ENCODE results near the gene PPP3CA. TPM values are rescaled to one million over a fixed set of nuclear protein-coding genes. Genes with fewer than 3 reads are reported as not detected.

PPP3CA gene
- total RNA-seq, 1 experiment from 2014 or later, result 133 TPM

DNA sequence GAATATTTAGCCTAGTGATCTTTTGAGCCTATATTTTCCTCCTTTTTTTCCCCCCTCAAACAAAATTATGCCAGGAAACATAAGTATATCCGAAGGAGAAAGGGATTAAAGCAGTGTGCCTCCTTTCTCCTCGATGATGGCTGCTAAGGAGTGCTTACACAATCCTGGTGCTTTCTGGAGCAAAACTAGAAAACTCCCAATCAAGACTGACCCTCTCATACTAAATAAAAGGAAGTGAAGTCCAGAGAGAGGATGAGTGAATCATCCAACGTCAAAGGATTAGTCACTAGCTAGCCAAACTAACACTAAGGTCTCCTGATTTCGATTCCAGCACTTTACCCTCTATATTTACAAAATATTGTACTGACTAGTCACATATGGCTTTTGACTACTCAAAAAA lies 146.8 kb downstream of the PPP3CA start:
- ATAC-seq (peak; percentile 85), DNase-seq (ENCODE audit: low read depth, low spot score) (peak; percentile 86)
- Histone ChIP-seq H3K9me2 (ENCODE audit: insufficient read depth) (no peaks in the 10 kb centered on the region), H4K20me1 (ENCODE audit: insufficient read depth) (no peaks in the 10 kb centered on the region), H3K36me3 (ENCODE audit: control insufficient read depth in 1 of 2, insufficient read depth in 2 of 2, low read length in 2 of 2) (peaks cover 0 to 3% of the 10 kb centered on the region in 2 experiments; a peak in 2 of 4 replicates), H3K79me2 (ENCODE audit: insufficient read depth, low read length) (peaks cover 82% of the 10 kb centered on the region), H3K27ac (ENCODE audit: low read depth, low read length) (peak overlapping the region; percentile 52; the same call in 1 of the 2 replicates), H3K4me1 (ENCODE audit: control insufficient read depth in 1 of 2, insufficient read depth in 2 of 2, low read length in 2 of 2) (peaks cover 35 to 44% of the 10 kb centered on the region in 2 experiments), H3K4me3 (replicated peaks in 1 of 2; ENCODE audit: low read depth in 1 of 2, low read length in 2 of 2) (peak overlapping the region in 1 of 2 experiments; percentile 41; a peak in 2 of 4 replicates), H3K9me3 (ENCODE audit: control insufficient read depth in 1 of 2, insufficient read depth in 1 of 2, low read depth in 1 of 2, low read length in 2 of 2) (no peaks in the 10 kb centered on the region), H3K4me2 (ENCODE audit: low read length) (peak overlapping the region; percentile 73), H3K27me3 (ENCODE audit: insufficient read depth, low read length) (no peaks in the 10 kb centered on the region), H3K9ac (ENCODE audit: low read length) (peak overlapping the region; percentile 51), H2AFZ (ENCODE audit: low read depth, low read length, poor library complexity, severe bottlenecking) (no peak overlapping the region)
- BruUV-seq (replicated peaks), result no TSS peak
- POLR2A ChIA-PET, result no interaction called here
- CTCF ChIA-PET, result no interaction called here
- intact Hi-C loops (cut with micrococcal nuclease), result no loop called here
- RAD21 ChIA-PET (ENCODE audit: low non-redundant PET in 1 of 2, low total read pairs in 2 of 2, uncharacterized antibody in 2 of 2, unreplicated experiment in 2 of 2), result no interaction called here
- no peak; the same call in 1 of the 2 replicates for TF ChIP-seq SIN3A (IDR thresholded peaks at IDR 0.05; ENCODE audit: low read depth)
- TF ChIP-seq, protein P1, sequence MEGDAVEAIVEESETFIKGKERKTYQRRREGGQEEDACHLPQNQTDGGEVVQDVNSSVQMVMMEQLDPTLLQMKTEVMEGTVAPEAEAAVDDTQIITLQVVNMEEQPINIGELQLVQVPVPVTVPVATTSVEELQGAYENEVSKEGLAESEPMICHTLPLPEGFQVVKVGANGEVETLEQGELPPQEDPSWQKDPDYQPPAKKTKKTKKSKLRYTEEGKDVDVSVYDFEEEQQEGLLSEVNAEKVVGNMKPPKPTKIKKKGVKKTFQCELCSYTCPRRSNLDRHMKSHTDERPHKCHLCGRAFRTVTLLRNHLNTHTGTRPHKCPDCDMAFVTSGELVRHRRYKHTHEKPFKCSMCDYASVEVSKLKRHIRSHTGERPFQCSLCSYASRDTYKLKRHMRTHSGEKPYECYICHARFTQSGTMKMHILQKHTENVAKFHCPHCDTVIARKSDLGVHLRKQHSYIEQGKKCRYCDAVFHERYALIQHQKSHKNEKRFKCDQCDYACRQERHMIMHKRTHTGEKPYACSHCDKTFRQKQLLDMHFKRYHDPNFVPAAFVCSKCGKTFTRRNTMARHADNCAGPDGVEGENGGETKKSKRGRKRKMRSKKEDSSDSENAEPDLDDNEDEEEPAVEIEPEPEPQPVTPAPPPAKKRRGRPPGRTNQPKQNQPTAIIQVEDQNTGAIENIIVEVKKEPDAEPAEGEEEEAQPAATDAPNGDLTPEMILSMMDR (IDR thresholded peaks at IDR 0.05 in 2 of 3, conservative IDR thresholded peaks at IDR 0.05 in 1 of 3; ENCODE audit: borderline replicate concordance in 1 of 3, insufficient read depth in 1 of 3, low read depth in 2 of 3, low read length in 2 of 3), result no peak
- no peak for TF ChIP-seq POLR2A (IDR thresholded peaks at IDR 0.05; ENCODE audit: borderline replicate concordance, extremely low read depth, insufficient read depth, insufficient read length)
- no peak for TF ChIP-seq EZH2 (IDR thresholded peaks at IDR 0.05)
- peak; percentile 49; the same call in 1 of the 2 replicates for TF ChIP-seq CBX3 (IDR thresholded peaks at IDR 0.05; ENCODE audit: low read depth)
- TF ChIP-seq POLR2AphosphoS5 (IDR thresholded peaks at IDR 0.05; ENCODE audit: low read depth, low read length), result peak; percentile 64
- TF ChIP-seq TCF7L2 (IDR thresholded peaks at IDR 0.05; ENCODE audit: borderline replicate concordance, extremely low read depth, insufficient read depth, insufficient read length), result no peak
- TF ChIP-seq JUND (IDR thresholded peaks at IDR 0.05), result peak; percentile 89
- TF ChIP-seq ZNF274 (IDR thresholded peaks at IDR 0.05; ENCODE audit: low read depth, low read length), result no peak
- peak; percentile 93 for TF ChIP-seq FOSL1 (IDR thresholded peaks at IDR 0.05; ENCODE audit: low read depth)
- TF ChIP-seq, protein P2, sequence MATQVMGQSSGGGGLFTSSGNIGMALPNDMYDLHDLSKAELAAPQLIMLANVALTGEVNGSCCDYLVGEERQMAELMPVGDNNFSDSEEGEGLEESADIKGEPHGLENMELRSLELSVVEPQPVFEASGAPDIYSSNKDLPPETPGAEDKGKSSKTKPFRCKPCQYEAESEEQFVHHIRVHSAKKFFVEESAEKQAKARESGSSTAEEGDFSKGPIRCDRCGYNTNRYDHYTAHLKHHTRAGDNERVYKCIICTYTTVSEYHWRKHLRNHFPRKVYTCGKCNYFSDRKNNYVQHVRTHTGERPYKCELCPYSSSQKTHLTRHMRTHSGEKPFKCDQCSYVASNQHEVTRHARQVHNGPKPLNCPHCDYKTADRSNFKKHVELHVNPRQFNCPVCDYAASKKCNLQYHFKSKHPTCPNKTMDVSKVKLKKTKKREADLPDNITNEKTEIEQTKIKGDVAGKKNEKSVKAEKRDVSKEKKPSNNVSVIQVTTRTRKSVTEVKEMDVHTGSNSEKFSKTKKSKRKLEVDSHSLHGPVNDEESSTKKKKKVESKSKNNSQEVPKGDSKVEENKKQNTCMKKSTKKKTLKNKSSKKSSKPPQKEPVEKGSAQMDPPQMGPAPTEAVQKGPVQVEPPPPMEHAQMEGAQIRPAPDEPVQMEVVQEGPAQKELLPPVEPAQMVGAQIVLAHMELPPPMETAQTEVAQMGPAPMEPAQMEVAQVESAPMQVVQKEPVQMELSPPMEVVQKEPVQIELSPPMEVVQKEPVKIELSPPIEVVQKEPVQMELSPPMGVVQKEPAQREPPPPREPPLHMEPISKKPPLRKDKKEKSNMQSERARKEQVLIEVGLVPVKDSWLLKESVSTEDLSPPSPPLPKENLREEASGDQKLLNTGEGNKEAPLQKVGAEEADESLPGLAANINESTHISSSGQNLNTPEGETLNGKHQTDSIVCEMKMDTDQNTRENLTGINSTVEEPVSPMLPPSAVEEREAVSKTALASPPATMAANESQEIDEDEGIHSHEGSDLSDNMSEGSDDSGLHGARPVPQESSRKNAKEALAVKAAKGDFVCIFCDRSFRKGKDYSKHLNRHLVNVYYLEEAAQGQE (IDR thresholded peaks at IDR 0.05; ENCODE audit: low read depth), result no peak
- TF ChIP-seq, protein P3, sequence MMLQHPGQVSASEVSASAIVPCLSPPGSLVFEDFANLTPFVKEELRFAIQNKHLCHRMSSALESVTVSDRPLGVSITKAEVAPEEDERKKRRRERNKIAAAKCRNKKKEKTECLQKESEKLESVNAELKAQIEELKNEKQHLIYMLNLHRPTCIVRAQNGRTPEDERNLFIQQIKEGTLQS (IDR thresholded peaks at IDR 0.05), result no peak
- no peak for TF ChIP-seq ZFX (IDR thresholded peaks at IDR 0.05)
- TF ChIP-seq CEBPB (IDR thresholded peaks at IDR 0.05; ENCODE audit: low read depth), result peak; percentile 90
- peak; percentile 77 for TF ChIP-seq SP1 (IDR thresholded peaks at IDR 0.05; ENCODE audit: low read depth)
- TF ChIP-seq, protein P4, sequence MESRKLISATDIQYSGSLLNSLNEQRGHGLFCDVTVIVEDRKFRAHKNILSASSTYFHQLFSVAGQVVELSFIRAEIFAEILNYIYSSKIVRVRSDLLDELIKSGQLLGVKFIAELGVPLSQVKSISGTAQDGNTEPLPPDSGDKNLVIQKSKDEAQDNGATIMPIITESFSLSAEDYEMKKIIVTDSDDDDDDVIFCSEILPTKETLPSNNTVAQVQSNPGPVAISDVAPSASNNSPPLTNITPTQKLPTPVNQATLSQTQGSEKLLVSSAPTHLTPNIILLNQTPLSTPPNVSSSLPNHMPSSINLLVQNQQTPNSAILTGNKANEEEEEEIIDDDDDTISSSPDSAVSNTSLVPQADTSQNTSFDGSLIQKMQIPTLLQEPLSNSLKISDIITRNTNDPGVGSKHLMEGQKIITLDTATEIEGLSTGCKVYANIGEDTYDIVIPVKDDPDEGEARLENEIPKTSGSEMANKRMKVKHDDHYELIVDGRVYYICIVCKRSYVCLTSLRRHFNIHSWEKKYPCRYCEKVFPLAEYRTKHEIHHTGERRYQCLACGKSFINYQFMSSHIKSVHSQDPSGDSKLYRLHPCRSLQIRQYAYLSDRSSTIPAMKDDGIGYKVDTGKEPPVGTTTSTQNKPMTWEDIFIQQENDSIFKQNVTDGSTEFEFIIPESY (IDR thresholded peaks at IDR 0.05; ENCODE audit: extremely low read depth, insufficient replicate concordance, low read length), result peak; percentile 11
- peak; percentile 45 for TF ChIP-seq YY1 (IDR thresholded peaks at IDR 0.05; ENCODE audit: extremely low read depth, insufficient replicate concordance, low read depth, low read length)
- no peak for TF ChIP-seq EZH2phosphoT487 (IDR thresholded peaks at IDR 0.05; ENCODE audit: borderline replicate concordance)
- no peak for TF ChIP-seq ELF1 (IDR thresholded peaks at IDR 0.05; ENCODE audit: borderline replicate concordance, low read depth)
- peak; percentile 29; the same call in 1 of the 2 replicates for TF ChIP-seq RAD21 (IDR thresholded peaks at IDR 0.05; ENCODE audit: low read depth)
- TF ChIP-seq, protein P5, sequence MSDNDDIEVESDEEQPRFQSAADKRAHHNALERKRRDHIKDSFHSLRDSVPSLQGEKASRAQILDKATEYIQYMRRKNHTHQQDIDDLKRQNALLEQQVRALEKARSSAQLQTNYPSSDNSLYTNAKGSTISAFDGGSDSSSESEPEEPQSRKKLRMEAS (IDR thresholded peaks at IDR 0.05), result no peak
- no peak for TF ChIP-seq EGR1 (IDR thresholded peaks at IDR 0.05; ENCODE audit: low read depth)

All from HCT116 (cell line).